Uterus (tissue), 2 donors: ENCODE data around the gene TLR8.

Source experiments
- CTCF ChIP-seq, 4 experiments: fragments of 200-600 bp in 2 of 4; fragments of 450-650 bp in 2 of 4; sonication (generic) in 2 of 4; IDR thresholded peaks; one replicate each; pipeline ENCODE4 v1.5.1; 2016 to 2019; ENCODE audit warnings: antibody characterized with exemption in 4 of 4, mild to moderate bottlenecking in 2 of 4, moderate library complexity in 1 of 4
- POLR2A ChIP-seq, 2 donors: fragments of 450-650 bp; IDR thresholded peaks; one replicate each; pipeline ENCODE4 v1.6.1; 2016; ENCODE audit warnings: antibody characterized with exemption in 2 of 2, mild to moderate bottlenecking in 1 of 2, moderate library complexity in 1 of 2

GRCh38 chrX:12954376-12954775 lies 48.0 kb downstream of the TLR8 start:
- no peak for TF ChIP-seq CTCF (IDR thresholded peaks at IDR 0.05)
- no peak for TF ChIP-seq POLR2A (IDR thresholded peaks at IDR 0.05)
